GM21367 (cell line): Measurements from ENCODE around the gene FUCA2.
A peak's percentile ranks its signal among the peaks of the same experiment; 100 is the strongest.
"Not testable (repeated sequence)": the region's sequence is repeated elsewhere in the genome, so short reads cannot be mapped to it uniquely, and the experiment has no call there.

Experiments
- ATAC-seq: cut with Tn5 transposase; IDR thresholded peaks from one replicate; pipeline ENCODE4 v1.9.1; 2021; ENCODE audit not compliant: unreplicated experiment

FUCA2 gene

DNA sequence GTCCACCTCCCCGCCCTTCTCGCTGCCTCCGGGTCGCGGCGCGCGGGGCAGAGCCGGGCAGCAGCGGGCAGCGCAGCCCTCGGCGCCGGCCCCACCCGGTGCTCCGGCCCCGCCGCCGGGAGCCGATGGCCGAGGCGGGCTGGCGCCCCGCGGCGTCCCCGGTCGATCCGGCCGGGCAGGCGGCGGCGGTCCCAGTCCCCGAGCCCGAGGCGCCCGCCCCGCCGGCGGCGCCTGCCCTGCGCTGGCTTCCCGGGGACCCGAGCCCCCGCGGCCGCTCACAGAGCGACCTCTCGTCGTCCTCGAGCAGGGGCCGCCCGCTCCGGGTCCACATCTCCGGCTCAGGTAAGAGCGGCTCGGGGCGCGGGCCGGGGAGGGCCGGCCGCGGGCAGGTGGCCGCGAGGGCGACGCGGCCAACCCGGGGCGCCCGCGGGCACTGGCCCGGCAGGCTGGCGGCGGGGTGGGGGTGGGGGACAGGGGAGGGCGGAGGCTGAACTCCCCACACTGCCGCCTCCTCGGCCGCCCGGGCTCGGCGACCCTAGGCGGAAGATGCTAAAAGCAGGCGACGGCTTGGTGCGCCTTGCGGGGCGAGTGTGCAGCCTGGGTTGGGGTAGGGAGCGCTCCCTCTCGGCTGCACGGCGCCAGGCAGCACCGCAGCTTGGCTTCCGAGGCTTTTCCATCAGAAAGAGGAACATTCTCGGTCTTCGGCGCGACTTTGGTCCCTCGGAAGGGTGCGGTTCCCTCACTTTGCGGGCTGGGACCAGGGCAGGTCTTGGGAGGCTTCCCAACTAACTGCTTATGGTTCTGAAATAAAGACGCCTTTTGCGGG lies 25.6 kb upstream of the FUCA2 start:
- peak; percentile 59 for ATAC-seq

DNA sequence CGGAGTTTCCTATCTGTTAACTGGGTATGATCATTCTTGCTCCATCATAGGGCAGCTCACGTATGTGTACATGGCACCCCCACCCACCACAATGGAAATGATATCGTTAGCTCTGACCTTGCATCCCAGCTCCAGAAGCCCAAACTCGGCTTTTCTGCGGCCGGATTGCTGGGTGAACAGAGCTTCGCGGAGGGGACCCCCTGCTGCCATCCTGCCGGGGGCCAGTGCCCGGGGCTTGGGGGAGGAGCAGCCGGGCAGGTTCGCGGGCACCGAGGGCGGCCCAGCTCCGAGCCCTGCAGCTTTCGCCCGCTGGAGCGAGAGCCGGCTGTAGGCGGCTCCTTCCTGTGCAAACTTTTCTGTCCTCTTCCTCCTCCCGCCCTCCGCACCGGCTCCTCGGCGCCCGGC lies 24.9 kb upstream of the FUCA2 start:
- peak; percentile 70 for ATAC-seq

DNA sequence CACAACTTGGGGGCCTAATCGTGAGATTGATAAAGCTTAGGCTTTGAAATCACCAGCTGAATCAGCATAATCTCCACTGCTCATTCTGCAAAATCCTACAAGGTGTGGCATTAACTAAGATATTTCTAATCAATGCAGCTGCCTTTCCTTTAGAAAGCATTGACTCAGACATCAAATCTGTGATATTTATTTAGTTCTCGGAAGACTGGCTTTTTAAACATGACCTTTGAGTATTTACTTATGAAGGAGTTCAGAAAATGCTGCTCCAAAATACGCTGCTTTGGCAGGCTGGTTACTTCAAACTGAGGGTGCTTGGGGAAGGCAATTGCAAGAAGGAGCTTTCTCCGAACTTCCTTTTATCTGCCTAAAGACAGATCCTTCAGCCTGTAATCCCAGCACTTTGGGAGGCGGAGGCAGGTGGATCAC lies 23.7 kb upstream of the FUCA2 start:
- ATAC-seq = no peak

DNA sequence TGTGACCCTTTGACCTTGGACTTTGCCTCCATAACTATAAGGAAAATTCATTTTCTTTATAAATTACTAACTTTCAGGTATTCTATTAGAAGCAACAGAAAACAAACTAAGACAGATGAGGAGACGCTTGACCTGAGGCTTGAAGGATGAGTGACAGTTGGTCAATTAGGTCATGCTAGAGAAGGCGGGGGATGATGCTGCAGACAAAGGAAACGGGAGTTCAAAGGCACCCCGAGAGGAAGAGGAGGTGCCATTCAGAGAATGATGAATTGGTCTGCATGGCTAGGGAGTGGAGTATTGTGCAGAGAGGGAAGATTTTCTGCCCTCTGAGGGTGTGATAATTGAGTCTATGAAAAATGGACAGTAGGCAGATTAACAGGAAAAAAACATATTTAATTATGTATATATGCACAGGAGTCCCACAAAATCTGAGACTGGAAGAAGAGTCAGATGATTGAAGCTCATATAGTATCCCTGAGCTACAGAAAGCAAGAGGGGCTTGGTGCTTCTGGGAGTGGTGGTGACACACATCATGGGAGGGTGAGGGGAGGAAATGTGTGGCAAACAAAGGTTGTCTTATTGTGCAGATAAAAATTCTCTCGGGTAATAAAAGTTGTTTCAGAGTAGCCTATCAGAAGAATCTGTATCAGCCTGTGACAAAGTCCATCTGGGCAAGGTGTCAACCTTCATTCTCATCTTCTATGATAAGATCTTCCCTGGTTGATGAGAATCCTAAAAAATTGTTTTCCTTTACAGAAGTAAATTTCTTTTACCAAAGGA lies 20.4 kb upstream of the FUCA2 start:
- ATAC-seq = no peak

DNA sequence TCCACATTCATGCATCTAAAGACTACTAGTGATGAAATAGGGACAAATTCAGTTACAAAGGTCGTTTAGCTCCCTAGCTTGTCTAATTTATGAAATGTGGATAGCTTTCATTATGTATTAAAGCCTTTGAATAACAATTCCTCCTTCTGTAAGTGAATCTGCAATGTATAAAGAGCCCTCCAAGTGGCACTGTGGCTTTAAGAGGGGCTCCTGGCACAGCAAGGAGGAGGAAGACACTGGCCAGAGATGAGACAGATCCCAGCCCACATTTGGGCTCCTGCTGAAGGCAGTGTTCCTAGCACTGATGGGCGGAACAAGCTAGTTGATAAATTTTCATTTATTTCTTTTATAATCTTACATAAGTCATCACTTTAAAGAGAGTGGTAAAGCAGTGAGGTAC lies 17.6 kb upstream of the FUCA2 start:
- no peak for ATAC-seq

DNA sequence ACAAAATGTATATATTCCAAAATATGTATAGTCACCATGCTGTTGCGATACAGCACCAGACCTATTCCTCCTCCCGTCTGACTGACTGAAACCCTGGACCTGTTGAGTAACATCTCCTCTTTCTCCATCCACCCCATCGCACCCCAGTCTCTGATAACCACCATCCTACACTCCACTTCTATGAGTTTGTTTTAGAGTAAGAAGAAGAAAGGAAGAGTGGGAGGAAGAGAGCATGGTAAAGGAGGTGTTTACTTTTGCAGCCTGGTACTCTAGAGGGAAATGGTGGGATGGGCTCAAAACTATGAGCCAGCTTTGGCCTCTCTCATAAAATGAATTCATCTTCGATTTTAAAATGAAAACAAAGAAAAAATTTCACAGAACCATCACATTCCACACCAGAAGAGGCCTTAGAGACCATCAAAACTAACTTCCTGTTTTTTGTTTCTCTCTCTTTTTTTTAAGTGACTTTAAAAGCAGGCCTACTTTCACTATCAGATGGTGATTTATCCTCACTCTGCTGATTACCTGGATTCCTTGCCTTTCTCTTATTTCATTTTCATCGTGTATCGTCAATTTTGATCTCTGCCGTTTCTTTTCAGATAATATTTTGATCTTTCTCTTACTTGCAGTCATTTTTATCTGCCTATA lies 16.8 kb upstream of the FUCA2 start:
- ATAC-seq = peak; percentile 71

DNA sequence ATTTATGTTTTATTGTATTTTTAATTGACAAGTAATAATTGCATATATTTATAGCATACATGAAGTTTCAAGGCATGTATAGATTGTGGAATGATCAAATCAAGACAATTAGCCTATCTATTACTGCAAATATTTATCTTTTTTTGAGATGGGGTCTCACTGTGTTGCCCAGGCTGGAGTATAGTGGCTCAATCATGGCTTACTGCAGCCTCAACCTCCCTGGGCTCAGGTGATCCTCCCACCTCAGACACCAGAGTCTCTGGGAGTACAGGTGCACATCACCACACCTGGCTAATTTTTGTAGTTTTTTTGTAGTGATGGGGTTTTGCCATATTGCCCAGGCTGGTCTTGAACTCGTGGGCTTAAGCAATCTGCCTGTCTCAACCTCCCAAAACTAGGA lies 16.2 kb upstream of the FUCA2 start:
- ATAC-seq = no peak

DNA sequence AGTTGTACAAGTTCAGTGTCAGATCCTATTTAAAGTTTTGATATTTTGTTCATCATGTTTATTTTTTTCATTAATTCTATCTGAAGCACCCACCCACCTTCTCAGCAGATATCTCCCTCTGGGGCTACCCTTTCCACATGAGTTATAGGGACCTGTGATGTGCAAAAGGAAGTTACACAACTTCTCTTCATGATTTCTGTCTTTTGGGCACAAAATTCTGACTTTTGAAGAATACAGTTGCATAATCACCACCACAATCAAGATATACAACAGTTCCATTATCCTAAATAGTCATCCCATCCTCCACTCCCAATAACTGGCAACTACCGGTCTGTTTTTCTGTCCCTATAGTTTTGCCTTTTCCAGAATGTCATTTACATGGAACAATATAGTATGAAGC lies 13.8 kb upstream of the FUCA2 start:
- ATAC-seq = no peak

DNA sequence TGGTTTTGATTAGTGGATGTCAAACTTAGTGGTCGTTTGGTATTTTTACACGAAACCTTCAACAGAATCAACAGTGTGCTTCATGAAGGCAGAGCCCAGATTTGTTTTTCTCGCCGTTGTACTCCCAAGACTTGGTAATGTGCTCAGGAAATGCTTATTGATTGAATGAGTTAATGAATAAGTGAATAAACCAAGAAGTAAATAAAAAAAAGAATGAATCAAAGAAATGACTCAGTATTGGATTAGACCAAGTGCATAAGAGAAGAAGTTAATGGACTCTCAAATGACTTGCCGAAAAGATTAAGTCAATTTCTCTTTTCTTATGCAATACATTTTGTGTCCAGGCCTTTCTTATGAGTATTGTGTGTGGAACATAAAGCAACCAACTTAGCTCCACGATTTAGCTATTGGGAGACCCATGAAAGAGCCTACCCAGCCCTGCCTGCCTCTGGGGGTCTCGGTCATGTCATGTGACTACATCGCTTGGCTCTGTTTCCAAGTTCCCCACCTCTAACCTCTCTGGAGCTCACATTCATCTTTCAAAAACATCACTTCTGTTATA lies 10.6 kb upstream of the FUCA2 start:
- ATAC-seq = no peak

DNA sequence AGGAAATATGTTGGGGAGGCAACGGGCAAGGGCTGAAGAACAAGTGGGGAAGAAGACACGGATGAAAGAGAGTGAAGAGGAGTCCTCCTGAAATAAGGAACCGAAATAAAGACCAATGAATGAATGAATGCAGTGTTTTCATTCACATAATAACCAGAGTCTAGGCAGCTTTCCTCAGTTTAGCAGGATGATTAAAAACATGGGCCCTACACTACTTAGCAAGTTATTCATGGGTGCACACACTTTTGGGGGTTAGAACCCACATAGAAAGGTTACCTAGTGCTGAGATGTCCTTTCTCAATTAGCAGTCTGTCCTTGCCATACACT lies 5.9 kb upstream of the FUCA2 start:
- no peak for ATAC-seq

DNA sequence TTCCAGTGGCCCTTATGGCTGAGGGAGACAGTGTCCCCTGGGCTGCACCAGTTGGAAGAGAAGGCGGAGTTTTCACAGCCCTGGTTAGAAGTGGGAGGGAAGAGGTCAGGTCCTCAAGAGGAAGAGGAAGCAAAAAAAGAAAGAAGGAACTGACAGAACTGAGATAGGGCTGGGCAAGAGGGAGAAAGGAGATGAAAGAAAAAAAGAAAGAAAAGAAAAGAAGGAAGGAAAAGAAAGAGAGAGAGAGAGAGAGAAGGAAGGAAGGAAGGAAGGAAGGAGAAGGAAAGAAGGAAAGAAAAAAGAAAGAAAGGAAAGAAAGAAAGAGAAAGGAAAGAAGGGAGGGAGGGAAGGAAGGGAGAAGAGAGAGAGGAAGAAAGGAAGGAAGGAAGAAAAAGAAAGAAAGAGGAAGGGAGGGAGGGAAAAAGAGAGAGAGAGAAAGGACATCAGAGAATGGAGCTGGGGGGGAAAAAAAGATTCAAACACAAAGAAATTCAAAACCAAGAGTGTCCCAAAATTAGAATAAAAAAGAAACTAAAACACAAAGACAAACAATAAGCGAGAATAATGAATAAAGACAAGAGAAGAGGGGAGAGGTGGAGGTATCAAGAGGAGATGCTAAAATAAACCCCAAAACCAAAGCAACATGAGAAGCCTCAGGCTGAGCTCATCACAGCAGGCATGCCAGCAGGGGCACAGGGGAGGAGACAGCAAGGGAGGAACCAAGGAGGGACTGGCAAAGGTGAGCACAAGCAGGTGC lies 5.3 kb upstream of the FUCA2 start:
- no peak for ATAC-seq

DNA sequence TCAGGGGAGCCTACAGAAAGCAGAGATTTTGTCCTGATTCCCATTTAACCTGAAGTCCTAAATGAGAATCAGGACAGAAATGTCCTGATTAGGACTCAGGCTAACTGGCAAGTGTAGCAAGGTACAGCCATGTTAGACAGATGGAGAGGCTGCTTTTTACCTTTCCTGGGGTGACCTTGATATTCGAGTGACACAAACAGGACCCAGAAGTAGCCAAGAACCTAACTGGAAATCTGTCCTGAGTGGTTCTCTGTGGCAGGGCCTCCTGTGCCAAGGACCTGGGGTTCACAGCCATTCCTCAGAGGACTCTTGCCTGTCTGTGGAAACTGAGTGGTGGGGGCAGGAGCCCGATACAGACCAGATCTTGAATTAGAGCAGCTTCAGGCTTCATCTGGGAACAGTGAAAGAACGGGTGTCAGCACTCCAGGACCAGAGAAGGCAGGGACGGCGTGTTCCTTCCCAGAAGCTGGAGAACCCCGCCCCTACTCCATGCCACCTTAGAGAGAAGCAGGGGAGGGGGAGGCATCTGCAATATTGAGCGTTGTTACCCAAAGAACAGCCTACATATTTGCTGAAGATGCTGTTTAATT lies 4.3 kb upstream of the FUCA2 start:
- ATAC-seq = no peak

DNA sequence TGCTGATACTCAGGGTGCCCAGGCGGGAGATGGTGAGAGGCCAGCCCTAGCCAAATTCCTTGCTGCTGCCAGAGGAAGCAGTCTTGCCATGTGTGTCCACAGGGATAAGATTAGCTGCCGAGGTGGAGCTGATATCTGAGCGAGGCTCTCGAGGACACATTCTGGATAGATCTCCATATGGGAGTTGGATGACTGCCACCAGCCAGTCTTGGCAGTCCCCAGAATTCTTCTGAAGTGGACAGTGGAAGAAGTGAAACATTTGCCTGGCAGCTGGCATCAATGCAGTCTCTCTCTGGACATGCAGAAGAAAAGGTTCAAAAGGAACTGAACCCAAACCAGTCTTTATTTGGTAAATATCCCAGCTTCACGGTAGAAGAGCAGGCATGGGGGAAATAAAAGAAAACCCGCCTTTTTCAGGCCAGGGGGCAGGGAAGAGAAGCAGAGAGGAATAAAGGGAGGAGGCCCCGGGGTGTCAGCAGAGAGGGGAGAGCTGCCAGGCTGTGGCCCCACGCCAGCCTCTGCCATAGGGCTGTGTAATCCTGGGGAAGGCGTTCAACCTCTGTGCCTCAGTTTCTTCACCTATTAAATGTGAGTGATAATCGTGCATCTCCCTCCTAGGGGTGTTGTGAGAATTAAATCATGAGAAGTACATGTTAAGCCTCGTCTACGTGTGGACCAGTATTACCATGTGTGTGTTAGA lies 3.7 kb upstream of the FUCA2 start:
- ATAC-seq = no peak

DNA sequence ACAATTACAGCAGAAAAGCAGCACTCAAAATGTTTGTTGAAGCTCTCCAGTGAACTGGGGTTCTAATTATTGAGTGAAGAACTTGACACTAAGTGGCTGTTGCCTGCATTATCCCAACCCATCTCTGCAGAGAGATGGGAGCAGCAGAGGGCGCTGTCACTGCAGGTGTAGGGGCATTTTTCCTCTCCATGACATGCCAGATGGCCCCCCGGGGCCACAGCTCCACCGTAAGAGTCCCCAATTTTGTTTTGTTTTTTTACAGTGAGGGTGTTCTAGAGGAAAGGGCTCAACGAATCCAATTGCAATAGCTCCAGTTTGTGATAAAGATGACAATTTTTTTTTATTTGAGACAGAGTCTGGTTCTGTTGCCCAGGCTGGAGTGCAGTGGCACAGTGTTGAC lies 1.9 kb upstream of the FUCA2 start:
- ATAC-seq = peak; percentile 50

DNA sequence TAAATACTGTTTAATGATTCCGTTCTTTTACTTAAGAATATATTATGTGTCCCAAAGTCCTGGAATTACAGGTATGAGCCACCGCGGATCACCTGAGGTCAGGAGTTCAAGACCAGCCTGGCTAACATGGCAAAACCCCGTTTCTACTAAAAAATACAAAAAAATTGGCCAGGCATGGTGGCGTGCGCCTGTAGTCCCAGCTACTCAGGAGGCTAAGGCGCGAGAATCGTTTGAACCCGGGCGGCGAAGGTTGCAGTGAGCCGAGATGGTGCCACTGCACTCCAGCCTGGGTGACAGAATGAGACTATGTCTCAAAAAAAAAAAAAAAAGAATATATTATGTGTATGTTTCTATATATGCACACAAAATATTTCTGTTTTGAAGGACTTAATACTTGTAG lies 1.2 kb downstream of the FUCA2 start:
- ATAC-seq = not testable (repeated sequence)

DNA sequence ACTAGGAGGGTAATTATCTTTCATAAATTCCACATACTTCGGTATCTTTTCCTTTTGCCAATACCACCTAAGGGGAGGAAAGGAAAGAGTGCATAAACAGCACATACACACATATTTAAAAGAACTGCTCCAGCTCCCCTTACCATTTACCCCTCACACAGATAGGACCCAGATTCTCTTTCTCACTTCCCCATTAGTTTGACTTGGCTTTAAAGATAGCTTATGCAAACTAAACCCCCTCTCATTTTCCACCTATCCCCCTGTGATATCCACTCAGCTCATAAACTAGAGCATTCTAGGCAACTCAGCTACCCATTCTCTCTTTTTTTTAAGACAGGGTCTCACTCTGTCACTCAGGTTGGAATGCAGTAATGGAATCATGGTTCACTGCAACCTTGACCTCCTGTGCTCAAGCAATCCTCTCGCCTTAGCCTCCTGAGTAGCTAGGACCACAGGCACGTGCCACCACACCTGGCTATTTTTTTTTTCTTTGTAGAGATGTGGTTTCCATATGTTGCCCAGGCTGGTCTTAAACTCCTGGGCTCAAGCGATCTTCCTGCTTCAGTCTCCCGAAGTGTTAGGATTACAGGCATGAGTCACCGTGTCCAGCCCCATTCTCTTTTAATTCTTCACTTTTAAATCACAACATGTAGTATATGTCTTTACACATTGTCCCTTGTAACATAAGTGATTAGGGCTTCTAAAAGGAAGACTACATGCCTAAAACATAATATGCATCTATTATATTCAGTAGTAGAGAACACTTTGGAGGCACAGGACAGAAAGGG lies 4.0 kb downstream of the FUCA2 start:
- ATAC-seq = peak; percentile 42

DNA sequence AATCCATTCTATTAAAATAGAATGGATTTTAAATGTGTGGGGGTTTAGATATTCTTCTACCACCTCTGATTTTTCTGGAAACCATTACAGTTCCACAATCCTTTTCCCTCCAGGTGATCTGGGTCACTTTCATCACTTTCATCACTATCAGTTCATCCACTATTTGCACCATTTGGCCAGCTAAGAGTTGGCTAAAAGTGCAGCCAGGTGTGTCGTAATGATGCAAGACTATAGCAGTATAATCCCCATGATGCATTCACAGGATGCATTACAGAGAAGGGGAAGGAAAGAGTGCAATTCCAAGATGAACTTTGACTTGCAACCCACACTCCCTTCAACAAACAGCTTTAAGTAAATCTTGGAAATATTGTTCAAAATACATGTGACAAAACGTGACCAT lies 4.9 kb downstream of the FUCA2 start:
- no peak for ATAC-seq

DNA sequence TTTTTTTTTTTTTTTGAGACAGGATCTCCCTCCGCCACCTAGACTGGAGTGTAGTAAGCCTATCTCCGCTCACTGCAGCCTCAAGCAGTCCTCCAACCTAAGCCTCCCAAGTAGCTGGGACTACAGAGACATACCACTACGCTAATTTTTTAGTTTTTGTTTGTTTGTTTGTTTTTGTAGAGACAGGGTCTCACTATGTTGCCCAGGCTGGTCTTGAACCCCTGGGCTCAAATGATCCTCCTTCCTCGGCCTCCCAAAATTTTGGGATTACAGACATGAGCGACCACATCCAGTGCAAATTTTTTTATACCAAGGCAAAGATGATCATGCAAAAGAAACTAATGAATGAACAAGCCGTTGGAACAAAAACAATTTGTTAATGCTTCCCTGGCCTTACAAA lies 5.3 kb downstream of the FUCA2 start:
- no peak for ATAC-seq

DNA sequence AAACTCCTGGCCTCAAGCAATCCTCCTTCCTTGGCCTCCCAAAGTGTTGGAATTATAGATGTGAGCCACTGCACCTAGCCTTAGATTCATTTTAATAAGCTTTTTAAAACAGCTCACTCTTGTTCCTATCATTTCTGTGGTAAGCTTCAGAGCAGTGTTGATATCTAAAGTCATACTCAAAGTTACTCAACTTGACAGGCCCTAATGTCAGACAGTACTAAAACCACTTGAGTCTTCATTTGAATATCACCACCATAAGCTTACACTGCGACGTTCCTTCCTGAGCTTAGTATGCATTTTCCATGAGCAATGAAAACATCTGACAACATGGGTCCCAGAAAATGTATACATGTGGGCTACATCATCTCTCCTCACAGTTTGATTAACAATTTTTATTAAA lies 6.0 kb downstream of the FUCA2 start:
- ATAC-seq = no peak
